ENCODE measurements around the gene HSPG2. TPM values are rescaled to one million over a fixed set of nuclear protein-coding genes. Genes with fewer than 3 reads are reported as not detected.

Gene HSPG2
- total and polyA plus RNA-seq, 10 of the 15 experiments (the other 5 are each of a cell fraction or from before 2014, with no cell fraction given) = 0.30 to 3.4 (median 0.73) TPM; not detected in 2

GRCh38 chr1:21837476-21837875, 99.6 kb downstream of the HSPG2 start (continued):
- TF ChIP-seq CEBPZ (IDR thresholded peaks at IDR 0.05; ENCODE audit: low read depth, low read length) = no peak

DNA sequence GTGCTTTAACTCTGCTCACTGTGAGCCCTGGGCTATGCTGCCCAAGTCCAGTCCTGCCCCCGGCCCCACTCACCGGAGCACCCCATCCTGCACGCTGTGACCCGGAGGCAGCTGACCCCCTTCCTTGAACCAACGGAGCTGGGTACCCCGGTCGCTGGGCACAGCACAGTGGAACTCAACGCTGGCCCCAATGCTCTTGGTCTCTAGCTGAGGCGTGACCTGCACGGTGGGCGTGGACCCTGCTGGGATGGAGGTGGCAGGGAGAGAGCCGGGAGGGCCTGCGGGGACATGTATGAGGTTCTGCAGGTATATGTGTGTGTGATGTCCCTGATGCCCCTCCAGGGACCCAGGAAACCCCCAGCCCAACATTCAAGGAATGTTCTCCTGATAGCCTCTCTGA, 100.4 kb downstream of the HSPG2 start:
- no peak overlapping the region for H2AFZ ChIP-seq (ENCODE audit: control insufficient read depth, low read depth, low read length)
- in situ Hi-C loops (cut with MboI) = no loop called here
- SMC1A ChIA-PET (ENCODE audit: uncharacterized antibody, unreplicated experiment) = no interaction called here
- H3K9me3 ChIP-seq (replicated peaks; ENCODE audit: control insufficient read depth, insufficient read depth, low read length) = peaks cover 7% of the 10 kb centered on the region; the same call in 1 of the 3 replicates
- WGBS (ENCODE audit: insufficient coverage, insufficient replicate concordance, low lambda C conversion rate, missing lambda C conversion rate) = 67% methylated on average over 13 of the region's 13 CpGs
- no peaks in the 10 kb centered on the region for H3K27me3 ChIP-seq (replicated peaks in 1 of 2; ENCODE audit: control insufficient read depth in 2 of 2, insufficient read depth in 2 of 2, low read length in 1 of 2)
- H3K36me3 ChIP-seq (ENCODE audit: control insufficient read depth in 2 of 2, insufficient read depth in 2 of 2, low read length in 1 of 2) = no peaks in the 10 kb centered on the region
- H4K20me1 ChIP-seq (ENCODE audit: control insufficient read depth, insufficient read depth) = no peaks in the 10 kb centered on the region
- BruUV-seq (replicated peaks) = no TSS peak
- RAD21 ChIA-PET (ENCODE audit: unreplicated experiment) = no interaction called here
- intact Hi-C loops (cut with micrococcal nuclease; ENCODE audit: unreplicated experiment) = no loop called here
- no peak overlapping the region for H3K27ac ChIP-seq (ENCODE audit: control insufficient read depth, insufficient read depth)
- H3K9ac ChIP-seq (ENCODE audit: control insufficient read depth, insufficient read depth, low read length) = no peak overlapping the region
- H3K4me1 ChIP-seq (ENCODE audit: control insufficient read depth, insufficient read depth, low read length) = no peaks in the 10 kb centered on the region
- no peak for FAIRE-seq
- H3K4me3 ChIP-seq = no peak overlapping the region
- CTCF ChIA-PET = no interaction called here
- ATAC-seq = no peak
- H3K79me2 ChIP-seq (ENCODE audit: control insufficient read depth, insufficient read depth, low read length) = no peaks in the 10 kb centered on the region
- H3K4me2 ChIP-seq (ENCODE audit: control insufficient read depth, insufficient read depth) = no peak overlapping the region
- TF ChIP-seq GATAD2B (conservative IDR thresholded peaks at IDR 0.05; ENCODE audit: low read depth) = no peak
- no peak for TF ChIP-seq ZZZ3 (IDR thresholded peaks at IDR 0.05; ENCODE audit: control insufficient read depth, insufficient read length, low read depth)
- TF ChIP-seq, protein P1, sequence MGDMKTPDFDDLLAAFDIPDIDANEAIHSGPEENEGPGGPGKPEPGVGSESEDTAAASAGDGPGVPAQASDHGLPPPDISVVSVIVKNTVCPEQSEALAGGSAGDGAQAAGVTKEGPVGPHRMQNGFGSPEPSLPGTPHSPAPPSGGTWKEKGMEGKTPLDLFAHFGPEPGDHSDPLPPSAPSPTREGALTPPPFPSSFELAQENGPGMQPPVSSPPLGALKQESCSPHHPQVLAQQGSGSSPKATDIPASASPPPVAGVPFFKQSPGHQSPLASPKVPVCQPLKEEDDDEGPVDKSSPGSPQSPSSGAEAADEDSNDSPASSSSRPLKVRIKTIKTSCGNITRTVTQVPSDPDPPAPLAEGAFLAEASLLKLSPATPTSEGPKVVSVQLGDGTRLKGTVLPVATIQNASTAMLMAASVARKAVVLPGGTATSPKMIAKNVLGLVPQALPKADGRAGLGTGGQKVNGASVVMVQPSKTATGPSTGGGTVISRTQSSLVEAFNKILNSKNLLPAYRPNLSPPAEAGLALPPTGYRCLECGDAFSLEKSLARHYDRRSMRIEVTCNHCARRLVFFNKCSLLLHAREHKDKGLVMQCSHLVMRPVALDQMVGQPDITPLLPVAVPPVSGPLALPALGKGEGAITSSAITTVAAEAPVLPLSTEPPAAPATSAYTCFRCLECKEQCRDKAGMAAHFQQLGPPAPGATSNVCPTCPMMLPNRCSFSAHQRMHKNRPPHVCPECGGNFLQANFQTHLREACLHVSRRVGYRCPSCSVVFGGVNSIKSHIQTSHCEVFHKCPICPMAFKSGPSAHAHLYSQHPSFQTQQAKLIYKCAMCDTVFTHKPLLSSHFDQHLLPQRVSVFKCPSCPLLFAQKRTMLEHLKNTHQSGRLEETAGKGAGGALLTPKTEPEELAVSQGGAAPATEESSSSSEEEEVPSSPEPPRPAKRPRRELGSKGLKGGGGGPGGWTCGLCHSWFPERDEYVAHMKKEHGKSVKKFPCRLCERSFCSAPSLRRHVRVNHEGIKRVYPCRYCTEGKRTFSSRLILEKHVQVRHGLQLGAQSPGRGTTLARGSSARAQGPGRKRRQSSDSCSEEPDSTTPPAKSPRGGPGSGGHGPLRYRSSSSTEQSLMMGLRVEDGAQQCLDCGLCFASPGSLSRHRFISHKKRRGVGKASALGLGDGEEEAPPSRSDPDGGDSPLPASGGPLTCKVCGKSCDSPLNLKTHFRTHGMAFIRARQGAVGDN (IDR thresholded peaks at IDR 0.05) = no peak
- TF ChIP-seq, protein P2, sequence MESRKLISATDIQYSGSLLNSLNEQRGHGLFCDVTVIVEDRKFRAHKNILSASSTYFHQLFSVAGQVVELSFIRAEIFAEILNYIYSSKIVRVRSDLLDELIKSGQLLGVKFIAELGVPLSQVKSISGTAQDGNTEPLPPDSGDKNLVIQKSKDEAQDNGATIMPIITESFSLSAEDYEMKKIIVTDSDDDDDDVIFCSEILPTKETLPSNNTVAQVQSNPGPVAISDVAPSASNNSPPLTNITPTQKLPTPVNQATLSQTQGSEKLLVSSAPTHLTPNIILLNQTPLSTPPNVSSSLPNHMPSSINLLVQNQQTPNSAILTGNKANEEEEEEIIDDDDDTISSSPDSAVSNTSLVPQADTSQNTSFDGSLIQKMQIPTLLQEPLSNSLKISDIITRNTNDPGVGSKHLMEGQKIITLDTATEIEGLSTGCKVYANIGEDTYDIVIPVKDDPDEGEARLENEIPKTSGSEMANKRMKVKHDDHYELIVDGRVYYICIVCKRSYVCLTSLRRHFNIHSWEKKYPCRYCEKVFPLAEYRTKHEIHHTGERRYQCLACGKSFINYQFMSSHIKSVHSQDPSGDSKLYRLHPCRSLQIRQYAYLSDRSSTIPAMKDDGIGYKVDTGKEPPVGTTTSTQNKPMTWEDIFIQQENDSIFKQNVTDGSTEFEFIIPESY (IDR thresholded peaks at IDR 0.05) = no peak
- no peak for TF ChIP-seq RBBP5 (conservative IDR thresholded peaks at IDR 0.05)
- TF ChIP-seq CHD4 (IDR thresholded peaks at IDR 0.05) = no peak
- no peak for TF ChIP-seq E2F8 (IDR thresholded peaks at IDR 0.05; ENCODE audit: low read depth, partially characterized antibody)
- no peak for DNase-seq (ENCODE audit: low read depth, low spot score)
- POLR2A ChIA-PET = no interaction called here

All from GM12878 (cell line).